HEK293 (cell line): ENCODE results near the gene PTPN6.
A peak's percentile ranks its signal among the peaks of the same experiment; 100 is the strongest.

Experiments
- HOXD13 ChIP-seq: sonication (generic); formaldehyde crosslinking; IDR thresholded peaks from 2 replicates; pipeline ENCODE4 v1.8.0; 2022; ENCODE audit warnings: missing genetic modification reagents, borderline replicate concordance
- KLF1 ChIP-seq: fragments of 450-650 bp; formaldehyde crosslinking; IDR thresholded peaks from 2 replicates; pipeline ENCODE4 v1.5.1; 2016; ENCODE audit warnings: missing biosample characterization, missing genetic modification characterization
- PRDM10 ChIP-seq: fragments of 450-650 bp; formaldehyde crosslinking; IDR thresholded peaks from 2 replicates; pipeline ENCODE4 v1.5.1; 2016; ENCODE audit warnings: missing biosample characterization, missing genetic modification characterization
- PRDM6 ChIP-seq: fragments of 450-650 bp; formaldehyde crosslinking; IDR thresholded peaks from 2 replicates; pipeline ENCODE4 v1.5.1; 2017; ENCODE audit warnings: missing biosample characterization, missing genetic modification characterization
- SP7 ChIP-seq: fragments of 450-650 bp; formaldehyde crosslinking; IDR thresholded peaks from 2 replicates; pipeline ENCODE4 v1.5.1; 2016; ENCODE audit warnings: missing biosample characterization, missing genetic modification characterization
- YY1 ChIP-seq: fragments of 450-650 bp; formaldehyde crosslinking; IDR thresholded peaks from 2 replicates; pipeline ENCODE4 v1.5.1; 2018; ENCODE audit warnings: missing biosample characterization, missing genetic modification characterization
- ZBTB1 ChIP-seq: fragments of 450-650 bp; formaldehyde crosslinking; IDR thresholded peaks from 2 replicates; pipeline ENCODE4 v1.5.1; 2016; ENCODE audit warnings: missing biosample characterization, missing genetic modification characterization
- ZBTB7A ChIP-seq: fragments of 450-650 bp; formaldehyde crosslinking; IDR thresholded peaks from 2 replicates; pipeline ENCODE4 v1.5.1; 2016; ENCODE audit warnings: low read depth, missing biosample characterization, missing genetic modification characterization
- ZNF10 ChIP-seq: fragments of 450-650 bp; formaldehyde crosslinking; IDR thresholded peaks from 2 replicates; pipeline ENCODE4 v1.5.1; 2017; ENCODE audit warnings: missing biosample characterization, missing genetic modification characterization
- ZNF121 ChIP-seq: fragments of 450-650 bp; formaldehyde crosslinking; IDR thresholded peaks from 2 replicates; pipeline ENCODE4 v1.5.1; 2016; ENCODE audit warnings: missing biosample characterization, missing genetic modification characterization
- ZNF140 ChIP-seq: fragments of 450-650 bp; formaldehyde crosslinking; IDR thresholded peaks from 2 replicates; pipeline ENCODE4 v1.5.1; 2016; ENCODE audit warnings: missing biosample characterization, missing genetic modification characterization
- ZNF16 ChIP-seq: fragments of 450-650 bp; formaldehyde crosslinking; IDR thresholded peaks from 2 replicates; pipeline ENCODE4 v1.5.1; 2016; ENCODE audit warnings: low read depth, missing biosample characterization, missing genetic modification characterization
- ZNF184 ChIP-seq: fragments of 450-650 bp; IDR thresholded peaks from 2 replicates; pipeline ENCODE4 v1.5.1; 2018; ENCODE audit warnings: missing biosample characterization, mild to moderate bottlenecking, missing genetic modification characterization
- ZNF223 ChIP-seq: fragments of 450-650 bp; formaldehyde crosslinking; IDR thresholded peaks from 2 replicates; pipeline ENCODE4 v1.5.1; 2016; ENCODE audit warnings: missing biosample characterization, missing genetic modification characterization
- ZNF248 ChIP-seq: fragments of 450-650 bp; formaldehyde crosslinking; IDR thresholded peaks from 2 replicates; pipeline ENCODE4 v1.5.1; 2017; ENCODE audit warnings: missing biosample characterization, missing genetic modification characterization
- ZNF341 ChIP-seq: fragments of 450-650 bp; formaldehyde crosslinking; IDR thresholded peaks from 2 replicates; pipeline ENCODE4; 2016; ENCODE audit warnings: low read depth, missing biosample characterization, missing genetic modification characterization
- ZNF366 ChIP-seq: fragments of 450-650 bp; formaldehyde crosslinking; conservative IDR thresholded peaks from 2 replicates; pipeline ENCODE4 v1.5.1; 2016; ENCODE audit warnings: missing biosample characterization, missing genetic modification characterization
- ZNF394 ChIP-seq: fragments of 450-650 bp; formaldehyde crosslinking; IDR thresholded peaks from 2 replicates; pipeline ENCODE4 v1.5.1; 2016; ENCODE audit warnings: missing biosample characterization, missing genetic modification characterization, mild to moderate bottlenecking, moderate library complexity, borderline replicate concordance
- ZNF48 ChIP-seq: fragments of 450-650 bp; formaldehyde crosslinking; IDR thresholded peaks from 2 replicates; pipeline ENCODE4 v1.5.1; 2016; ENCODE audit warnings: missing biosample characterization, missing genetic modification characterization
- ZNF521 ChIP-seq: fragments of 450-650 bp; formaldehyde crosslinking; IDR thresholded peaks from 2 replicates; pipeline ENCODE4 v1.5.1; 2017; ENCODE audit warnings: missing biosample characterization, mild to moderate bottlenecking, missing genetic modification characterization
- ZNF610 ChIP-seq: fragments of 450-650 bp; formaldehyde crosslinking; IDR thresholded peaks from 2 replicates; pipeline ENCODE4 v1.5.1; 2016; ENCODE audit warnings: missing biosample characterization, missing genetic modification characterization, borderline replicate concordance
- ZNF777 ChIP-seq: fragments of 450-650 bp; formaldehyde crosslinking; IDR thresholded peaks from 2 replicates; pipeline ENCODE4 v1.5.1; 2017; ENCODE audit warnings: missing biosample characterization, missing genetic modification characterization, borderline replicate concordance
- ZNF785 ChIP-seq: fragments of 450-650 bp; formaldehyde crosslinking; IDR thresholded peaks from 2 replicates; pipeline ENCODE4 v1.5.1; 2016; ENCODE audit warnings: missing biosample characterization, missing genetic modification characterization
- TF ChIP-seq, protein P1 (sequence below): fragments of 450-650 bp; formaldehyde crosslinking; IDR thresholded peaks from 2 replicates; pipeline ENCODE4 v1.5.1; 2017; ENCODE audit warnings: missing biosample characterization, missing genetic modification characterization
- TF ChIP-seq, protein P2 (sequence below): fragments of 450-650 bp; formaldehyde crosslinking; IDR thresholded peaks from 2 replicates; pipeline ENCODE4 v1.5.1; 2016; ENCODE audit warnings: missing biosample characterization, missing genetic modification characterization
- TF ChIP-seq, protein P3 (sequence below): fragments of 450-650 bp; formaldehyde crosslinking; IDR thresholded peaks from 2 replicates; pipeline ENCODE4 v1.5.1; 2017; ENCODE audit warnings: missing biosample characterization, missing genetic modification characterization
- TF ChIP-seq, protein P4 (sequence below): fragments of 450-650 bp; formaldehyde crosslinking; IDR thresholded peaks from 2 replicates; pipeline ENCODE4 v1.5.1; 2016; ENCODE audit warnings: missing biosample characterization, missing genetic modification characterization
- TF ChIP-seq, protein P5 (sequence below): fragments of 450-650 bp; formaldehyde crosslinking; IDR thresholded peaks from 2 replicates; pipeline ENCODE4 v1.5.1; 2016; ENCODE audit warnings: missing biosample characterization, missing genetic modification characterization

PTPN6 gene

GRCh38 chr12:6943722-6944380, 7.3 kb upstream of the PTPN6 start, which contains the start of the genes C12orf57 and RNU7-1 (continued):
- TF ChIP-seq PRDM6 (tag by site-specific recombination) (0 out of 2 replicates have a peak, but pooled peaks have one; percentile 44), ZNF48 (tag by site-specific recombination) (no peak), YY1 (peak; percentile 75; the same call in 1 of the 2 replicates), PRDM10 (tag by site-specific recombination) (peak; percentile 36), ZNF785 (tag by site-specific recombination) (0 out of 2 replicates have a peak, but pooled peaks have one; percentile 43), ZNF248 (tag by site-specific recombination) (no peak), HOXD13 (CRISPR knock-in tag) (no peak), ZNF140 (tag by site-specific recombination) (no peak), ZNF121 (no peak), ZNF16 (tag by site-specific recombination) (no peak), ZNF184 (tag by site-specific recombination) (no peak), ZNF366 (0 out of 2 replicates have a peak, but pooled peaks have one; percentile 10), ZNF610 (0 out of 2 replicates have a peak, but pooled peaks have one; percentile 33), ZNF10 (peak; percentile 56; the same call in 1 of the 2 replicates), ZBTB1 (tag by site-specific recombination) (no peak), SP7 (peak; percentile 70), ZNF341 (peak; percentile 37; the same call in 1 of the 2 replicates), ZBTB7A (tag by site-specific recombination) (0 out of 2 replicates have a peak, but pooled peaks have one; percentile 53), KLF1 (no peak; the same call in none of the 2 replicates), ZNF777 (no peak), ZNF394 (tag by site-specific recombination) (no peak; the same call in 1 of the 2 replicates), ZNF521 (tag by site-specific recombination) (no peak), ZNF223 (tag by site-specific recombination) (no peak)
- TF ChIP-seq, protein P1, sequence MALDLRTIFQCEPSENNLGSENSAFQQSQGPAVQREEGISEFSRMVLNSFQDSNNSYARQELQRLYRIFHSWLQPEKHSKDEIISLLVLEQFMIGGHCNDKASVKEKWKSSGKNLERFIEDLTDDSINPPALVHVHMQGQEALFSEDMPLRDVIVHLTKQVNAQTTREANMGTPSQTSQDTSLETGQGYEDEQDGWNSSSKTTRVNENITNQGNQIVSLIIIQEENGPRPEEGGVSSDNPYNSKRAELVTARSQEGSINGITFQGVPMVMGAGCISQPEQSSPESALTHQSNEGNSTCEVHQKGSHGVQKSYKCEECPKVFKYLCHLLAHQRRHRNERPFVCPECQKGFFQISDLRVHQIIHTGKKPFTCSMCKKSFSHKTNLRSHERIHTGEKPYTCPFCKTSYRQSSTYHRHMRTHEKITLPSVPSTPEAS (tag by site-specific recombination) = no peak
- TF ChIP-seq, protein P2, sequence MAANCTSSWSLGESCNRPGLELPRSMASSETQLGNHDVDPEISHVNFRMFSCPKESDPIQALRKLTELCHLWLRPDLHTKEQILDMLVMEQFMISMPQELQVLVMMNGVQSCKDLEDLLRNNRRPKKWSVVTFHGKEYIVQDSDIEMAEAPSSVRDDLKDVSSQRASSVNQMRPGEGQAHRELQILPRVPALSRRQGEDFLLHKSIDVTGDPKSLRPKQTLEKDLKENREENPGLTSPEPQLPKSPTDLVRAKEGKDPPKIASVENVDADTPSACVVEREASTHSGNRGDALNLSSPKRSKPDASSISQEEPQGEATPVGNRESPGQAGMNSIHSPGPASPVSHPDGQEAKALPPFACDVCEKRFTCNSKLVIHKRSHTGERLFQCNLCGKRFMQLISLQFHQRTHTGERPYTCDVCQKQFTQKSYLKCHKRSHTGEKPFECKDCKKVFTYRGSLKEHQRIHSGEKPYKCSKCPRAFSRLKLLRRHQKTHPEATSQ = no peak
- TF ChIP-seq, protein P3, sequence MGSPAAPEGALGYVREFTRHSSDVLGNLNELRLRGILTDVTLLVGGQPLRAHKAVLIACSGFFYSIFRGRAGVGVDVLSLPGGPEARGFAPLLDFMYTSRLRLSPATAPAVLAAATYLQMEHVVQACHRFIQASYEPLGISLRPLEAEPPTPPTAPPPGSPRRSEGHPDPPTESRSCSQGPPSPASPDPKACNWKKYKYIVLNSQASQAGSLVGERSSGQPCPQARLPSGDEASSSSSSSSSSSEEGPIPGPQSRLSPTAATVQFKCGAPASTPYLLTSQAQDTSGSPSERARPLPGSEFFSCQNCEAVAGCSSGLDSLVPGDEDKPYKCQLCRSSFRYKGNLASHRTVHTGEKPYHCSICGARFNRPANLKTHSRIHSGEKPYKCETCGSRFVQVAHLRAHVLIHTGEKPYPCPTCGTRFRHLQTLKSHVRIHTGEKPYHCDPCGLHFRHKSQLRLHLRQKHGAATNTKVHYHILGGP = no peak
- TF ChIP-seq, protein P4, sequence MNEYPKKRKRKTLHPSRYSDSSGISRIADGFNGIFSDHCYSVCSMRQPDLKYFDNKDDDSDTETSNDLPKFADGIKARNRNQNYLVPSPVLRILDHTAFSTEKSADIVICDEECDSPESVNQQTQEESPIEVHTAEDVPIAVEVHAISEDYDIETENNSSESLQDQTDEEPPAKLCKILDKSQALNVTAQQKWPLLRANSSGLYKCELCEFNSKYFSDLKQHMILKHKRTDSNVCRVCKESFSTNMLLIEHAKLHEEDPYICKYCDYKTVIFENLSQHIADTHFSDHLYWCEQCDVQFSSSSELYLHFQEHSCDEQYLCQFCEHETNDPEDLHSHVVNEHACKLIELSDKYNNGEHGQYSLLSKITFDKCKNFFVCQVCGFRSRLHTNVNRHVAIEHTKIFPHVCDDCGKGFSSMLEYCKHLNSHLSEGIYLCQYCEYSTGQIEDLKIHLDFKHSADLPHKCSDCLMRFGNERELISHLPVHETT (tag by site-specific recombination) = peak; percentile 39
- TF ChIP-seq, protein P5, sequence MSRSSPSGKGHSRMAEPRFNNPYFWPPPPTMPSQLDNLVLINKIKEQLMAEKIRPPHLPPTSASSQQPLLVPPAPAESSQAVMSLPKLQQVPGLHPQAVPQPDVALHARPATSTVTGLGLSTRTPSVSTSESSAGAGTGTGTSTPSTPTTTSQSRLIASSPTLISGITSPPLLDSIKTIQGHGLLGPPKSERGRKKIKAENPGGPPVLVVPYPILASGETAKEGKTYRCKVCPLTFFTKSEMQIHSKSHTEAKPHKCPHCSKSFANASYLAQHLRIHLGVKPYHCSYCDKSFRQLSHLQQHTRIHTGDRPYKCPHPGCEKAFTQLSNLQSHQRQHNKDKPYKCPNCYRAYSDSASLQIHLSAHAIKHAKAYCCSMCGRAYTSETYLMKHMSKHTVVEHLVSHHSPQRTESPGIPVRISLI (tag by site-specific recombination) = no peak
